Endometrial microvascular endothelial cells (primary cell): Measurements from ENCODE around the gene TNF. TPM values are rescaled to one million over a fixed set of nuclear protein-coding genes. Genes with fewer than 3 reads are reported as not detected.

Experiments used
- in situ Hi-C: cut with HindIII; loops from 2 replicates; pipeline ENCODE4 v1.10.0; 2017; ENCODE audit warnings: low sequenced_read_pairs, low pct_unique_long_range_greater_than_20kb; ENCODE audit errors: inconsistent ontology term
- total RNA-seq: library from RNA; depleted of rRNA; stranded (reverse); fragments of >200 nt; gene quantifications from one replicate; pipeline ENCODE4 v1.2.3, GENCODE V29; 2015; ENCODE audit errors: inconsistent ontology term

Gene TNF
- total RNA-seq, 1 donor from 2014 or later, result not detected

- in situ Hi-C loops, result no loop called here
Observed at GRCh38 chr6:31567531-31568370, 7.6 kb upstream of the TNF start.

- in situ Hi-C loops, result no loop called here
Observed at GRCh38 chr6:31568537-31568961, 6.8 kb upstream of the TNF start.

- in situ Hi-C loops, result no loop called here
Observed at GRCh38 chr6:31569861-31570536, 5.4 kb upstream of the TNF start.

- in situ Hi-C loops, result no loop called here
Observed at GRCh38 chr6:31572041-31572911, 3.1 kb upstream of the TNF start, which contains the start of gene LTA. TSS of gene LTA (plus strand) at chr6:31572289. CDS start at chr6:31572743, 454 bp downstream.

- in situ Hi-C loops, result no loop called here
Observed at GRCh38 chr6:31573239-31574105, 1.9 kb upstream of the TNF start.

GRCh38 chr6:31574106-31575061 is 981 bp upstream of the TNF start:
- in situ Hi-C loops, result no loop called here

GRCh38 chr6:31575952-31576685 is 754 bp downstream of the TNF start:
- in situ Hi-C loops, result no loop called here

- in situ Hi-C loops, result no loop called here
Observed at GRCh38 chr6:31576897-31577578, 1.7 kb downstream of the TNF start.

GRCh38 chr6:31577579-31577966 is 2.2 kb downstream of the TNF start:
- in situ Hi-C loops, result no loop called here

- in situ Hi-C loops, result no loop called here
Observed at GRCh38 chr6:31578184-31579118, 3.1 kb downstream of the TNF start.

- in situ Hi-C loops, result no loop called here
Observed at GRCh38 chr6:31579119-31579505, 3.7 kb downstream of the TNF start.

- in situ Hi-C loops, result no loop called here
Observed at GRCh38 chr6:31579546-31580437, 4.4 kb downstream of the TNF start.

- in situ Hi-C loops, result no loop called here
Observed at GRCh38 chr6:31580438-31580740, 5.0 kb downstream of the TNF start.

- in situ Hi-C loops, result no loop called here
Observed at GRCh38 chr6:31580807-31581433, 5.6 kb downstream of the TNF start.
